Spleen (tissue), 11 donors: ENCODE results near the gene INSL3. TPM values are rescaled to one million over a fixed set of nuclear protein-coding genes. Genes with fewer than 3 reads are reported as not detected.
"Not testable (repeated sequence)": the region's sequence is repeated elsewhere in the genome, so short reads cannot be mapped to it uniquely, and the experiment has no call there.

Experiments used
- DNase-seq: peaks from one replicate; pipeline ENCODE4 v3.0.0-alpha.2; 2020
- H3K27ac ChIP-seq, 8 donors: fragments of 200-600 bp; sonication (generic) in 7 of 8; 1 replicate in 4 of 8; 2 replicates in 4 of 8; pipeline versions ENCODE4 v1.5.0 to v1.8.0; 2016 to 2021; ENCODE audit warnings: inconsistent platforms in 4 of 8, mild to moderate bottlenecking in 4 of 8, moderate library complexity in 1 of 8
- H3K27me3 ChIP-seq, 7 donors: fragments of 200-600 bp; sonication (generic) in 6 of 7; replicated peaks in 1 of 7; 1 replicate in 4 of 7; 2 replicates in 3 of 7; pipeline versions ENCODE4 v1.5.0 to v1.8.0; 2016 to 2021; ENCODE audit warnings: inconsistent platforms in 3 of 7, mild to moderate bottlenecking in 1 of 7
- H3K36me3 ChIP-seq, 6 donors: fragments of 200-600 bp; sonication (generic) in 5 of 6; 1 replicate in 4 of 6; 2 replicates in 2 of 6; pipeline versions ENCODE4 v1.5.0 to v1.8.0; 2016 to 2021; ENCODE audit warnings: inconsistent platforms in 2 of 6
- H3K4me1 ChIP-seq, 6 donors: fragments of 200-600 bp; sonication (generic) in 5 of 6; 1 replicate in 3 of 6; 2 replicates in 3 of 6; pipeline versions ENCODE4 v1.5.0 to v1.8.0; 2016 to 2021; ENCODE audit warnings: inconsistent platforms in 3 of 6
- H3K4me3 ChIP-seq, 8 donors: fragments of 200-600 bp; sonication (generic) in 7 of 8; 1 replicate in 4 of 8; 2 replicates in 4 of 8; pipeline versions ENCODE4 v1.5.0 to v1.8.0; 2016 to 2021; ENCODE audit warnings: inconsistent platforms in 4 of 8, mild to moderate bottlenecking in 4 of 8, moderate library complexity in 2 of 8
- H3K9me3 ChIP-seq, 8 donors: fragments of 200-600 bp; sonication (generic) in 7 of 8; 1 replicate in 4 of 8; 2 replicates in 4 of 8; pipeline versions ENCODE4 v1.5.0 to v1.8.0; 2016 to 2021; ENCODE audit warnings: inconsistent platforms in 4 of 8
- POLR2A ChIP-seq, 3 donors: fragments of 450-650 bp; IDR thresholded peaks; one replicate each; pipeline ENCODE4 v1.5.1; 2017; ENCODE audit warnings: antibody characterized with exemption in 3 of 3, mild to moderate bottlenecking in 1 of 3
- POLR2AphosphoS5 ChIP-seq, 3 donors: sonication (generic); formaldehyde crosslinking; IDR thresholded peaks; one replicate each; pipeline ENCODE4 v1.5.1; 2017; ENCODE audit warnings: antibody characterized with exemption in 3 of 3
- WGBS, 5 donors: extraction: QIAGEN DNeasy Blood & Tissue Kit in 3 of 5; methylation state at CpG; one replicate each; pipeline versions ENCODE4 v1.1.5 to v1.1.7; 2013 to 2018; 5-methylcytosine and 5-hydroxymethylcytosine counted together
- intact Hi-C: fragments of 100-400 bp; cut with DNase I; formaldehyde crosslinking; loops from one replicate; pipeline ENCODE4 v1.15.0; 2023; ENCODE audit warnings: low total_unique reads
- polyA plus RNA-seq, 3 donors: library from polyadenylated mRNA; stranded (reverse); fragments of 200-250 nt; gene quantifications; one replicate each; pipeline ENCODE4 v1.2.1, GENCODE V29; 2013
- total RNA-seq, 7 donors: library from RNA; depleted of rRNA in 3 of 7; stranded (reverse); fragments of >200 nt in 3 of 7; fragmentation: NEBNext Ultra II Directional in 4 of 7; extraction: Animal tissue kit (Norgen Biotek cat#: 25700) in 4 of 7; gene quantifications; one replicate each; pipeline versions ENCODE4 v1.1.0 to v1.2.1, GENCODE V29; 2016 to 2021
- TF ChIP-seq, protein P1 (sequence below), 11 experiments: fragments of 200-600 bp in 7 of 11; fragments of 450-650 bp in 4 of 11; sonication (generic) in 4 of 11; IDR thresholded peaks in 8 of 11; conservative IDR thresholded peaks in 3 of 11; 1 replicate in 7 of 11; 2 replicates in 4 of 11; pipeline versions ENCODE4 v1.4.0 to v1.8.0; 2016 to 2021; ENCODE audit warnings: antibody characterized with exemption in 11 of 11, inconsistent platforms in 4 of 11, mild to moderate bottlenecking in 1 of 11
- donor health status: healthy with polysubstance abuse.
- donor health status: DM: no; HTN: no; CAD: no; lungs with moderate emphysema.
- donor health status: DM: no; HTN: no; CAD: no.
- donor health status: Bipolar disorder and iron deficiency.
- donor health status: healthy.
- donor health status: DM: no; HTN: no; CAD: no.
- donor health status: DM: yes; HTN: yes; CAD: no.

The INSL3 gene
- total and polyA plus RNA-seq, 10 donors, result 2.1 to 6.3 (median 3.0) TPM

DNA sequence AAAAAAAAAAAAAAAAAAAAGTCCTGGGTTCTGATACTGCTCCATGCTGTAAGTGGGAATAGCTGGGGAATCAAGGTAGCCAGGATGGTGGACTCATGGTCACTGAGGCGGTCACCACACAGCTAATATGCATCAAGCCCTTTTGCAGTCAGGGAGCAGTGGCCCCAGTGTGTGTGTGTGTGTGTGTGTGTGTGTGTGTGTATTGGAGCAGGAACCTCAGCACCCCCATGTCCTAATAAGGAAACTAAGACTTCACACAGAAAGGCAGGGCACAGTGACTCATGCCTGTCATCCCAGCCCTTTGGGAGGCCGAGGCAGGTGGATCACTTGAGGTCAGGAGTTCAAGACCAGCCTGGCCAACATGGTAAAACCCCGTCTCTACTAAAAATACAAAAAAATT, 14.4 kb downstream of the INSL3 start:
- WGBS, 5 donors, result 46 to 78% (median 61%) methylated on average over 3 of the region's 3 CpGs
- Histone ChIP-seq H3K9me3 (no peaks in the 10 kb centered on the region), H3K4me1 (peaks cover 0 to 25% (median 14%) of the 10 kb centered on the region in 6 donors), H3K27me3 (peaks cover 0 to 22% (median 13%) of the 10 kb centered on the region in 7 donors), H3K27ac (no peak overlapping the region), H3K36me3 (no peaks in the 10 kb centered on the region), H3K4me3 (no peak overlapping the region)
- no peak for DNase-seq
- intact Hi-C loops, result no loop called here
- TF ChIP-seq POLR2A (IDR thresholded peaks at IDR 0.05), result no peak
- TF ChIP-seq POLR2AphosphoS5 (IDR thresholded peaks at IDR 0.05), result no peak
- TF ChIP-seq, protein P1, sequence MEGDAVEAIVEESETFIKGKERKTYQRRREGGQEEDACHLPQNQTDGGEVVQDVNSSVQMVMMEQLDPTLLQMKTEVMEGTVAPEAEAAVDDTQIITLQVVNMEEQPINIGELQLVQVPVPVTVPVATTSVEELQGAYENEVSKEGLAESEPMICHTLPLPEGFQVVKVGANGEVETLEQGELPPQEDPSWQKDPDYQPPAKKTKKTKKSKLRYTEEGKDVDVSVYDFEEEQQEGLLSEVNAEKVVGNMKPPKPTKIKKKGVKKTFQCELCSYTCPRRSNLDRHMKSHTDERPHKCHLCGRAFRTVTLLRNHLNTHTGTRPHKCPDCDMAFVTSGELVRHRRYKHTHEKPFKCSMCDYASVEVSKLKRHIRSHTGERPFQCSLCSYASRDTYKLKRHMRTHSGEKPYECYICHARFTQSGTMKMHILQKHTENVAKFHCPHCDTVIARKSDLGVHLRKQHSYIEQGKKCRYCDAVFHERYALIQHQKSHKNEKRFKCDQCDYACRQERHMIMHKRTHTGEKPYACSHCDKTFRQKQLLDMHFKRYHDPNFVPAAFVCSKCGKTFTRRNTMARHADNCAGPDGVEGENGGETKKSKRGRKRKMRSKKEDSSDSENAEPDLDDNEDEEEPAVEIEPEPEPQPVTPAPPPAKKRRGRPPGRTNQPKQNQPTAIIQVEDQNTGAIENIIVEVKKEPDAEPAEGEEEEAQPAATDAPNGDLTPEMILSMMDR (IDR thresholded peaks at IDR 0.05 in 8 of 11, conservative IDR thresholded peaks at IDR 0.05 in 3 of 11), result no peak

DNA sequence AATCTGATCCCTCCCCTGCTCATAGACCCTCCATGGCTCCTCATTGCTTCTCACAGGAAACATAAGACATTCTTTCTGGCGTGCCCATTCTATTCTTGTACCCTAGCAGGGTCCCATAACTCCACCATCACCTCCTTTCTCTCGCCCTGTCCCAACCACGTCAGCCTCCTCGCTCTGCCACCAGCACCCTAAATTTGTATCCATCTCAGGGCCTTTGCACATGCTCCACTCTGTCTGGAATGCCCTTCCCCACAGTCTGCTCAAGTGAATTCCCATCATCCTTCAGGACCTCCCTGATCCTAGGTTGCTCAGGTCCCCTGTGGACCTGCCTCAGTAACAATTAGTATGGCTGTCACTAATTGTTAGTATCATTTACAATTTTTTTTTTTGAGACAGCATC, 15.9 kb downstream of the INSL3 start:
- no peak overlapping the region for H3K27ac ChIP-seq
- WGBS, 5 donors, result 88 to 93% (median 90%) methylated on average over 4 of the region's 4 CpGs
- no peak overlapping the region for H3K4me3 ChIP-seq
- H3K27me3 ChIP-seq, result peaks cover 0 to 20% (median 13%) of the 10 kb centered on the region in 7 donors
- TF ChIP-seq, protein P1 (IDR thresholded peaks at IDR 0.05 in 8 of 11, conservative IDR thresholded peaks at IDR 0.05 in 3 of 11), result no peak
- TF ChIP-seq POLR2A (IDR thresholded peaks at IDR 0.05), result no peak
- no peak for TF ChIP-seq POLR2AphosphoS5 (IDR thresholded peaks at IDR 0.05)
- H3K9me3 ChIP-seq, result no peaks in the 10 kb centered on the region
- intact Hi-C loops, result no loop called here
- DNase-seq, result no peak
- H3K36me3 ChIP-seq, result no peaks in the 10 kb centered on the region
- peaks cover 0 to 25% (median 14%) of the 10 kb centered on the region in 6 donors for H3K4me1 ChIP-seq

DNA sequence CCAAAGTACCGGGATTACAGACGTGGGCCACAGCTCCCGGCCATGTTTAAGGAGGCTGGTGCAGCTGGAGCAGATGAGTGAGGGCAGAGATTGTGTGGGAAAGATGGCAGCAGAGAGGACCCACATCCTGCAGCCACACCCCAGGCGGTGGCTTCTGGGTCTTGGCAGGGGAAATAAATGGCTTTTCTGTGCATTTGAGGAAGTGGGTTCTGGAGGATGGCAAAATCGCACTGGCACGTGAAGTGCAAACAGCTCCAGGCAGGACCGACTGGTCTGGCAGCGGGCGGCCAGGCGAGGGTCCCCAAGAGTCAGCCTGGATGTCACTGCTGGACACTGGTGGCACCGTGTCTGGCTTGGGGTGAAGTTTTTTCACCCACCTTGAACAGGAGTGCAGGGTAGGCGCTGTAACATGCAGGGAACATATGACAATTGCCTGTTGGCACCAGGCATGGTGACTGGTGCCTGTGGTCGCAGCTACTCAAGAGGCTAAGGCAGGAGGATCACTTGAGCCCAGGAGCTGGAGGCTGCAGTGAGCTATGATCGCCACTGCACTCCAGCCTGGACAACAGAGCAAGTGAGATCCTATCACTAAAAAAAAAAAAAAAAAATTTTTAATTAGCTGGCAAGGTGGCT, 17.9 kb downstream of the INSL3 start:
- WGBS, 5 donors, result 23 to 27% (median 26%) methylated on average over 14 of the region's 14 CpGs
- intact Hi-C loops, result no loop called here
- H3K27me3 ChIP-seq, result peaks cover 0 to 18% (median 10%) of the 10 kb centered on the region in 7 donors
- TF ChIP-seq POLR2A (IDR thresholded peaks at IDR 0.05) (no peak), POLR2AphosphoS5 (IDR thresholded peaks at IDR 0.05) (peak; percentile 33 to 48 (median 37))
- DNase-seq, result peak; percentile 77
- peaks cover 0 to 25% (median 14%) of the 10 kb centered on the region in 6 donors for H3K4me1 ChIP-seq
- H3K27ac ChIP-seq, result peak overlapping the region in 2 of 8 donors; percentile 15 to 50
- H3K9me3 ChIP-seq, result no peaks in the 10 kb centered on the region
- H3K36me3 ChIP-seq, result no peaks in the 10 kb centered on the region
- H3K4me3 ChIP-seq, result peak overlapping the region in 1 of 8 donors; percentile 9

DNA sequence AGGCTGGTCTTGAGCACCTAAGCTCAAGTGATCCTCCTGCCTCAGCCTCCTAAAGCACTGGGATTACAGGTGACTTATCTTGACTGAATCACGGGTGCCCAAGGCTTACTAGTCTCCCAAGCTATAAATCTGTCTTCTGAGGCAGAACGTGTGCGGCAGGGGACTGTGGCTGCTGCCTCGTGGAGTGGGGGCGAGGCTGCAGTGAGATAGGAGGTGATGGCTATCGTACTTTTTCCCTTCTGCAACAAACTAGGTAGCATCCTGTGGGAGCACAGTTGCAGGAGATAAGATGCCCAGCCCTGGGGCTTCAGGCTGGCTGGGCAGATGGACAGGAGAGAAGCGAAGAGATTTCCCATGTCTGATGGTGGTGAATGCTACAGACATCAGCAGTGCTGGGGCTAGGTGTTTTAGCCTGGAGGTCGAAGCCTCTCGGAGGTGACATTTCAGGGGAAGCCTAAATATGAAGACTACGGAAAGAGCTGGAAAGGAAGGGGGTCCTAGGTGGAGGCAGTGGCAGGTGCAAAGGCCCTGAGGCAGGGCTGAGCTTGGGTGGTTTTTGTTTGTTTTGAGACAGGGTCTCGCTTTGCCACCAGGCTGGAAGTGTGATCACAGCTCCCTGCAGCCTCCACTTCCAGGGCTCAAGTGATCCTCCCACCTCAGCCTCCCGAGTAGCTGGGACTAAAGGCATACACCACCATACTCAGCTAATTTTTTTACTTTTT, 19.0 kb downstream of the INSL3 start:
- H3K27ac ChIP-seq, result no peak overlapping the region
- H3K9me3 ChIP-seq, result no peaks in the 10 kb centered on the region
- TF ChIP-seq POLR2AphosphoS5 (IDR thresholded peaks at IDR 0.05) (no peak), POLR2A (IDR thresholded peaks at IDR 0.05) (no peak)
- TF ChIP-seq, protein P1 (IDR thresholded peaks at IDR 0.05 in 8 of 11, conservative IDR thresholded peaks at IDR 0.05 in 3 of 11), result no peak
- WGBS, 5 donors, result 67 to 75% (median 71%) methylated on average over 12 of the region's 12 CpGs
- H3K36me3 ChIP-seq, result no peaks in the 10 kb centered on the region
- peaks cover 0 to 16% (median 0%) of the 10 kb centered on the region in 7 donors for H3K27me3 ChIP-seq
- H3K4me1 ChIP-seq, result peaks cover 0 to 17% (median 12%) of the 10 kb centered on the region in 6 donors
- DNase-seq, result no peak
- intact Hi-C loops, result no loop called here
- H3K4me3 ChIP-seq, result no peak overlapping the region

DNA sequence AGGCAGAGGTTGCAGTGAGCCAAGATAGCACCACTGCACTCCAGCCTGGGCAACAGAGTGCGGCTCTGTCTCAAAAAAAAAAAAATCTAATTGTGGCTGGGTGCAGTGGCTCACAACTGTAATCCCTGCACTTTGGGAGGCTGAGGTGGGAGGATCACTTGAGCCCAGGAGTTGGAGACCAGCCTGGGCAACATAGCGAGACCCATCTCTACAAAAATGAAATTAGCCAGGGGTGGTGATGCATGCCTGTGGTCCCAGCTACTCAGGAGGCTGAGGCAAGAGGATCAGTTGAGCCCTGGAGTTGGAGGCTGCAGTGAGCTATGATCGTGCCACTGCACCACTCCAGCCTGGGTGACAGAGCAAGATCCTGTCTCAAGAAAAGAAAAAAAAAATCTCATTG, 22.7 kb downstream of the INSL3 start:
- Histone ChIP-seq H3K27me3 (peaks cover 3 to 45% (median 25%) of the 10 kb centered on the region in 7 donors), H3K4me1 (peaks cover 0 to 41% (median 27%) of the 10 kb centered on the region in 6 donors)
- H3K9me3 ChIP-seq, intact Hi-C loops, H3K4me3 ChIP-seq, H3K27ac ChIP-seq, DNase-seq, H3K36me3 ChIP-seq: not testable (repeated sequence)
- WGBS, 5 donors, result 82 to 92% (median 84%) methylated on average over 3 of the region's 3 CpGs
